ENCODE data around the gene RASSF4.
A peak's percentile ranks its signal among the peaks of the same experiment; 100 is the strongest.

The RASSF4 gene

GRCh38 chr10:44963772-44964633 is 4.4 kb downstream of the RASSF4 start:
- DNase-seq = no peak

GRCh38 chr10:44965104-44965503 is 5.5 kb downstream of the RASSF4 start:
- no peak for DNase-seq

- DNase-seq = no peak
These were observed 6.1 kb downstream of the RASSF4 start for GRCh38 chr10:44965651-44966097.

- no peak for DNase-seq
These were observed 6.7 kb downstream of the RASSF4 start for GRCh38 chr10:44966129-44966815.

GRCh38 chr10:44966816-44967509 is 7.4 kb downstream of the RASSF4 start:
- no peak for DNase-seq

- no peak for DNase-seq
These were observed 8.0 kb downstream of the RASSF4 start for GRCh38 chr10:44967616-44968015.

- DNase-seq = no peak
These were observed 8.5 kb downstream of the RASSF4 start for GRCh38 chr10:44968091-44968490.

- peak in 2 of 5 experiments; percentile 55 to 72 for DNase-seq
These were observed 9.1 kb downstream of the RASSF4 start for GRCh38 chr10:44968500-44969400.

GRCh38 chr10:44969854-44970253 is 10.3 kb downstream of the RASSF4 start:
- DNase-seq = no peak

GRCh38 chr10:44970812-44971395 is 11.3 kb downstream of the RASSF4 start:
- no peak for DNase-seq

- DNase-seq = no peak
These were observed 11.8 kb downstream of the RASSF4 start for GRCh38 chr10:44971434-44971833.

GRCh38 chr10:44971935-44972757 is 12.5 kb downstream of the RASSF4 start:
- DNase-seq = no peak

- no peak for DNase-seq
These were observed 13.3 kb downstream of the RASSF4 start for GRCh38 chr10:44972874-44973306.

GRCh38 chr10:44973323-44974081 is 13.9 kb downstream of the RASSF4 start:
- no peak for DNase-seq

- DNase-seq = no peak
These were observed 14.6 kb downstream of the RASSF4 start for GRCh38 chr10:44974082-44974627.

GRCh38 chr10:44974628-44975430 is 15.2 kb downstream of the RASSF4 start:
- peak; percentile 43 to 69 (median 47) for DNase-seq

GRCh38 chr10:44975431-44976331 is 16.1 kb downstream of the RASSF4 start:
- no peak for DNase-seq
